Loucy (cell line): Measurements from ENCODE around the gene NTHL1.

Experiments used
- CTCF ChIP-seq: fragments of 200-600 bp; sonication (generic); conservative IDR thresholded peaks from 2 replicates; pipeline ENCODE4 v1.5.1; 2014; ENCODE audit warnings: mild to moderate bottlenecking, antibody characterized with exemption, low read length
- EZH2phosphoT487 ChIP-seq: fragments of 200-600 bp; IDR thresholded peaks from 2 replicates; pipeline ENCODE4 v1.6.1; 2018; ENCODE audit warnings: antibody characterized with exemption, mild to moderate bottlenecking, moderate library complexity, borderline replicate concordance

GRCh38 chr16:2007081-2007836, 40.4 kb downstream of the NTHL1 start:
- TF ChIP-seq CTCF = no peak
- no peak for TF ChIP-seq EZH2phosphoT487
